K562 (cell line): Measurements from ENCODE around the gene ENG. TPM values are rescaled to one million over a fixed set of nuclear protein-coding genes. Genes with fewer than 3 reads are reported as not detected.

ENCODE experiments used
- ATAC-seq: fragments of 200-7000 bp; cut with Tn5 transposase; 3 replicates; pipeline ENCODE4 v1.9.1; 2020; ENCODE audit warnings: moderate library complexity
- BruUV-seq: library from RNA; stranded (reverse); fragments of 400-500 nt; replicated peaks from 2 replicates; lab custom pipeline; 2021; lab: Mats Ljungman, UMichigan
- CTCF ChIA-PET: fragments of 300-600 bp; formaldehyde crosslinking; extraction: SDS; loops from one replicate; lab custom pipeline; 2021; ENCODE audit warnings: low intra/inter-chr PET ratio; lab: Yijun Ruan, JAX
- POLR2A ChIA-PET: fragments of 300-600, 350-650 bp; sonication (Branson Sonifier 250); formaldehyde crosslinking; extraction: SDS; loops from one replicate; lab custom pipeline; 2021; ENCODE audit warnings: antibody characterized with exemption, inconsistent platforms; lab: Yijun Ruan, JAX
- DNase-seq, 4 experiments: peaks; one replicate each; pipeline versions ENCODE4 v3.0.0 to v3.0.0-alpha.2; 2011 to 2018; ENCODE audit warnings: low spot score in 3 of 4, mixed read lengths in 3 of 4; ENCODE audit errors: extremely low read depth in 1 of 4
- FAIRE-seq: peaks from 2 replicates; lab custom pipeline; 2011; peaks lifted over from hg19 to GRCh38; lab: Jason Lieb, UNC
- H2AFZ ChIP-seq: 2 replicates; pipeline ENCODE4 v1.6.0; 2011; ENCODE audit warnings: low read depth, low read length, control low read depth, inconsistent platforms
- H3K27ac ChIP-seq: fragments of 200-600 bp; 3 replicates; pipeline ENCODE4 v1.8.0; 2011; ENCODE audit warnings: low read depth, mild to moderate bottlenecking, control low read depth, inconsistent platforms, low read length, moderate library complexity, mixed read lengths; ENCODE audit errors: extremely low read depth
- H3K27me3 ChIP-seq, 2 experiments: fragments of 300-600 bp in 1 of 2; 2 replicates in 1 of 2; 3 replicates in 1 of 2; pipeline versions ENCODE4 v1.6.0 to v1.8.0; 2011; ENCODE audit warnings: inconsistent platforms in 2 of 2, low read length in 2 of 2, mild to moderate bottlenecking in 1 of 2, mixed read lengths in 1 of 2, moderate library complexity in 1 of 2; ENCODE audit not compliant: control insufficient read depth in 2 of 2, insufficient read depth in 2 of 2
- H3K36me3 ChIP-seq: fragments of 300-600 bp; 3 replicates; pipeline ENCODE4 v1.8.0; 2011; ENCODE audit warnings: mild to moderate bottlenecking, low read length, inconsistent platforms; ENCODE audit not compliant: control insufficient read depth, insufficient read depth
- H3K4me1 ChIP-seq, 2 experiments: fragments of 200-600 bp in 1 of 2; replicated peaks in 1 of 2; 2 replicates in 1 of 2; 3 replicates in 1 of 2; pipeline versions ENCODE4 v1.5.1 to v1.8.0; 2011; ENCODE audit warnings: inconsistent platforms in 2 of 2, low read length in 2 of 2, mild to moderate bottlenecking in 1 of 2, mixed read lengths in 1 of 2, moderate library complexity in 1 of 2; ENCODE audit not compliant: control insufficient read depth in 2 of 2, insufficient read depth in 2 of 2
- H3K4me2 ChIP-seq: 2 replicates; pipeline ENCODE4 v1.6.1; 2011; ENCODE audit warnings: low read length, control low read depth, inconsistent platforms, mixed read lengths; ENCODE audit not compliant: insufficient read depth
- H3K4me3 ChIP-seq: fragments of 200-600 bp; sonication (generic), shearing (Covaris generic); 2 replicates; pipeline ENCODE4 v1.5.1; 2016; ENCODE audit warnings: control low read depth, inconsistent platforms
- H3K79me2 ChIP-seq: fragments of 200-600 bp; 3 replicates; pipeline ENCODE4 v1.8.0; 2011; ENCODE audit warnings: low read length, inconsistent platforms; ENCODE audit not compliant: control insufficient read depth, insufficient read depth
- H3K9ac ChIP-seq, 2 experiments: 2 replicates each; pipeline versions ENCODE4 v1.6.0 to v1.6.1; 2011; ENCODE audit warnings: low read depth in 2 of 2, low read length in 2 of 2, control low read depth in 1 of 2, inconsistent platforms in 1 of 2, mild to moderate bottlenecking in 1 of 2, mixed read lengths in 1 of 2; ENCODE audit not compliant: insufficient read depth in 1 of 2
- H3K9me1 ChIP-seq: one replicate; pipeline ENCODE4 v1.6.0; 2011; ENCODE audit warnings: inconsistent platforms, mild to moderate bottlenecking, low read length, moderate library complexity; ENCODE audit not compliant: control insufficient read depth, insufficient read depth
- H3K9me3 ChIP-seq: replicated peaks from 2 replicates; pipeline ENCODE4 v1.5.1; 2011; ENCODE audit warnings: low read depth, low read length, inconsistent platforms; ENCODE audit not compliant: control insufficient read depth, insufficient read depth
- H4K20me1 ChIP-seq: replicated peaks from 2 replicates; pipeline ENCODE4 v1.6.1; 2011; ENCODE audit warnings: low read length, inconsistent platforms, mixed read lengths; ENCODE audit not compliant: control insufficient read depth, insufficient read depth
- BCOR ChIP-seq: fragments of 450-650 bp; IDR thresholded peaks from 2 replicates; pipeline ENCODE4 v1.6.1; 2016
- RBM25 ChIP-seq: fragments of 200-400 bp; formaldehyde crosslinking; IDR thresholded peaks from 2 replicates; pipeline ENCODE4 v1.6.1; 2018; ENCODE audit warnings: low read length, low read depth, moderate library complexity; ENCODE audit not compliant: severe bottlenecking
- SMAD4 ChIP-seq: fragments of 250-450 bp; sonication (Bioruptor Pico); conservative IDR thresholded peaks from 2 replicates; pipeline ENCODE4 v1.8.0; 2021; ENCODE audit warnings: inconsistent platforms, mild to moderate bottlenecking, moderate library complexity
- TAF1 ChIP-seq: IDR thresholded peaks from 2 replicates; pipeline ENCODE4 v1.6.1; 2011; ENCODE audit warnings: mild to moderate bottlenecking, low read length, moderate library complexity; ENCODE audit not compliant: insufficient read depth, control insufficient read depth, severe bottlenecking; ENCODE audit errors: extremely low read depth
- YY1 ChIP-seq, 3 experiments: IDR thresholded peaks; 2 replicates each; pipeline ENCODE4 v1.6.1; 2011; ENCODE audit warnings: low read length in 2 of 3, mild to moderate bottlenecking in 2 of 3, moderate library complexity in 2 of 3, borderline replicate concordance in 1 of 3, control low read depth in 1 of 3, low read depth in 1 of 3; ENCODE audit not compliant: insufficient read depth in 3 of 3, insufficient replicate concordance in 2 of 3, control insufficient read depth in 1 of 3, insufficient read length in 1 of 3; ENCODE audit errors: extremely low read depth in 1 of 3
- WGBS: fragments of 100-300 bp; shearing (Covaris generic); methylation state at CpG from one replicate; pipeline ENCODE4 v1.1.6; 2016; ENCODE audit warnings: low coverage, mixed read lengths; ENCODE audit not compliant: insufficient coverage; ENCODE audit errors: missing lambda C conversion rate; 5-methylcytosine and 5-hydroxymethylcytosine counted together
- in situ Hi-C: fragments of 300-500 bp; cut with MboI; formaldehyde crosslinking; loops from 4 replicates; pipeline ENCODE4 v1.15.0; 2018; ENCODE audit warnings: inconsistent platforms, mixed read lengths
- intact Hi-C: fragments of 100-400 bp; cut with micrococcal nuclease; formaldehyde crosslinking; loops from 2 replicates; pipeline ENCODE4 v1.14.2; 2022
- polyA plus RNA-seq, 8 experiments: library from polyadenylated mRNA; depleted of rRNA in 4 of 8; stranded (reverse) in 5 of 8; unstranded in 3 of 8; fragments of >200 nt; fragmentation: Nextera tagmentation in 2 of 8; fragmentation: Illumina TruSeq in 1 of 8; extraction: Ambion mirVana in 2 of 8; extraction: Trizol in 1 of 8; gene quantifications; 2 replicates each; pipeline versions ENCODE4 v1.2.1 to v1.2.3, GENCODE V29; 2011 to 2014; ENCODE audit warnings: inconsistent platforms in 1 of 8, missing spikeins in 1 of 8
- total RNA-seq, 7 experiments: library from RNA; depleted of rRNA in 6 of 7; stranded (reverse); fragments of >200 nt in 6 of 7; fragmentation: Illumina TruSeq in 2 of 7; extraction: Trizol in 2 of 7; gene quantifications; 2 replicates each; pipeline versions ENCODE4 v1.2.1 to v1.2.3, GENCODE V29; 2011 to 2021; ENCODE audit warnings: low replicate concordance in 1 of 7
- TF ChIP-seq, protein P1 (sequence below): fragments of 200-800 bp; sonication (Bioruptor generic); IDR thresholded peaks from 2 replicates; pipeline ENCODE4 v1.6.1; 2016; ENCODE audit warnings: missing genetic modification characterization, missing compliant biosample characterization

The ENG gene
- total and polyA plus RNA-seq, 9 of the 15 experiments (the other 6 are each of a cell fraction or from before 2014, with no cell fraction given): 0.04 to 0.40 (median 0.14) TPM; not detected in 1

DNA sequence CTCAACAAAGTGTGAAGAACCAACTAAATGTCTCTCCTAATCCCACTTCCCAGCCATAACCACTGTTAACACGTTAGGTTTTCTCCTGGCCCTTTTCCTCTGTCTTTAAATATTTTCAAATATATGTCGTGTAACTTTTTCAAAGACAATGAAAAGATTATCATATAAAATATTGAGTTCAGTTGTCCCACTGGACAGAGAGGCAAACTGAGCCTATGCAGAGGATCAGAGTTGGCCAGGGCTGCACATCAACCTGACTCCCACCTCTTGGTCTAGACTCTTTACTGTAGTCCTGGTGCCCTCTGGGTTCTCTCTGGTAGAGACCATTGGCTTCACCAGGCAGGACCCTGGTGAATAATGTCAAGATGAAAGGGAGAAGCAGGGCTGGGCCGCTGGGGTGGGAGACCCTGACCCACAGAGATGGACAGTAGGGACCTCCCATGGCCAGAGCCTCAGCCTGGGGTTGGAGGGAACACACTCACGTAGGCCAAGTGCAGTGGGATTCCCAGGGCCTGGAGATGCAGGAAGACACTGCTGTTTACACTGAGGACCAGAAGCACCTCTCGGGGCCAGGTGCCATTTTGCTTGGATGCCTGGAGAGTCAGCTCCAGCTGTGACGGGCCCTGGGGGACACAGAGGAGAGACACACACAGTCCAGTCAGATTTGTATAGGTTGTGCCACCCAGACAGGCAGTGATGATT is 25.1 kb downstream of the ENG start:
- peak overlapping the region; percentile 54 to 90; a peak in 2 of 4 replicates for H3K9ac ChIP-seq
- ATAC-seq (no peak), FAIRE-seq (no peak), DNase-seq (no peak)
- WGBS: 60% methylated on average over 6 of the region's 6 CpGs
- no peaks in the 10 kb centered on the region for H4K20me1 ChIP-seq
- intact Hi-C loops: no loop called here
- H3K4me2 ChIP-seq: no peak overlapping the region
- no peak overlapping the region for H3K4me3 ChIP-seq
- CTCF ChIA-PET: no interaction called here
- H3K79me2 ChIP-seq: no peaks in the 10 kb centered on the region
- TF ChIP-seq, protein P1, sequence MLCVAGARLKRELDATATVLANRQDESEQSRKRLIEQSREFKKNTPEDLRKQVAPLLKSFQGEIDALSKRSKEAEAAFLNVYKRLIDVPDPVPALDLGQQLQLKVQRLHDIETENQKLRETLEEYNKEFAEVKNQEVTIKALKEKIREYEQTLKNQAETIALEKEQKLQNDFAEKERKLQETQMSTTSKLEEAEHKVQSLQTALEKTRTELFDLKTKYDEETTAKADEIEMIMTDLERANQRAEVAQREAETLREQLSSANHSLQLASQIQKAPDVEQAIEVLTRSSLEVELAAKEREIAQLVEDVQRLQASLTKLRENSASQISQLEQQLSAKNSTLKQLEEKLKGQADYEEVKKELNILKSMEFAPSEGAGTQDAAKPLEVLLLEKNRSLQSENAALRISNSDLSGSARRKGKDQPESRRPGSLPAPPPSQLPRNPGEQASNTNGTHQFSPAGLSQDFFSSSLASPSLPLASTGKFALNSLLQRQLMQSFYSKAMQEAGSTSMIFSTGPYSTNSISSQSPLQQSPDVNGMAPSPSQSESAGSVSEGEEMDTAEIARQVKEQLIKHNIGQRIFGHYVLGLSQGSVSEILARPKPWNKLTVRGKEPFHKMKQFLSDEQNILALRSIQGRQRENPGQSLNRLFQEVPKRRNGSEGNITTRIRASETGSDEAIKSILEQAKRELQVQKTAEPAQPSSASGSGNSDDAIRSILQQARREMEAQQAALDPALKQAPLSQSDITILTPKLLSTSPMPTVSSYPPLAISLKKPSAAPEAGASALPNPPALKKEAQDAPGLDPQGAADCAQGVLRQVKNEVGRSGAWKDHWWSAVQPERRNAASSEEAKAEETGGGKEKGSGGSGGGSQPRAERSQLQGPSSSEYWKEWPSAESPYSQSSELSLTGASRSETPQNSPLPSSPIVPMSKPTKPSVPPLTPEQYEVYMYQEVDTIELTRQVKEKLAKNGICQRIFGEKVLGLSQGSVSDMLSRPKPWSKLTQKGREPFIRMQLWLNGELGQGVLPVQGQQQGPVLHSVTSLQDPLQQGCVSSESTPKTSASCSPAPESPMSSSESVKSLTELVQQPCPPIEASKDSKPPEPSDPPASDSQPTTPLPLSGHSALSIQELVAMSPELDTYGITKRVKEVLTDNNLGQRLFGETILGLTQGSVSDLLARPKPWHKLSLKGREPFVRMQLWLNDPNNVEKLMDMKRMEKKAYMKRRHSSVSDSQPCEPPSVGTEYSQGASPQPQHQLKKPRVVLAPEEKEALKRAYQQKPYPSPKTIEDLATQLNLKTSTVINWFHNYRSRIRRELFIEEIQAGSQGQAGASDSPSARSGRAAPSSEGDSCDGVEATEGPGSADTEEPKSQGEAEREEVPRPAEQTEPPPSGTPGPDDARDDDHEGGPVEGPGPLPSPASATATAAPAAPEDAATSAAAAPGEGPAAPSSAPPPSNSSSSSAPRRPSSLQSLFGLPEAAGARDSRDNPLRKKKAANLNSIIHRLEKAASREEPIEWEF (CRISPR knock-in tag): no peak
- TF ChIP-seq SMAD4 (no peak), BCOR (peak; percentile 69; the same call in 1 of the 2 replicates), TAF1 (no peak), YY1 (IDR thresholded peaks at IDR 0.05; ENCODE audit: borderline replicate concordance in 1 of 3, control insufficient read depth in 1 of 3, extremely low read depth in 1 of 3, insufficient read depth in 3 of 3, insufficient read length in 1 of 3, insufficient replicate concordance in 2 of 3, low read depth in 1 of 3, low read length in 2 of 3) (peak in 1 of 3 experiments; percentile 11), RBM25 (peak; percentile 55)
- no peaks in the 10 kb centered on the region for H3K27me3 ChIP-seq
- peak overlapping the region; percentile 97 for H2AFZ ChIP-seq
- no peaks in the 10 kb centered on the region for H3K9me1 ChIP-seq
- peak overlapping the region; percentile 86; the same call in 1 of the 3 replicates for H3K27ac ChIP-seq
- H3K4me1 ChIP-seq: peaks cover 29 to 40% of the 10 kb centered on the region in 2 experiments
- in situ Hi-C loops: no loop called here
- no TSS peak for BruUV-seq
- POLR2A ChIA-PET: interaction anchor here (0.6 to 2.2 kb wide), 7 partner anchors 10 to 693 kb away, joined by 3 to 7 read pairs (median 3); no protein-coding TSS in a partner anchor
- H3K9me3 ChIP-seq: no peaks in the 10 kb centered on the region
- H3K36me3 ChIP-seq: no peaks in the 10 kb centered on the region
